CD4-positive, alpha-beta T cell treated with Interleukin-10 for 1 hour (primary cell): ENCODE measurements around the gene PGK2.
"Not testable (repeated sequence)": the region's sequence is repeated elsewhere in the genome, so short reads cannot be mapped to it uniquely, and the experiment has no call there.

Source experiments
- DNase-seq: peaks from one replicate; pipeline ENCODE4 v3.0.0-alpha.2; 2020

Gene PGK2

DNA sequence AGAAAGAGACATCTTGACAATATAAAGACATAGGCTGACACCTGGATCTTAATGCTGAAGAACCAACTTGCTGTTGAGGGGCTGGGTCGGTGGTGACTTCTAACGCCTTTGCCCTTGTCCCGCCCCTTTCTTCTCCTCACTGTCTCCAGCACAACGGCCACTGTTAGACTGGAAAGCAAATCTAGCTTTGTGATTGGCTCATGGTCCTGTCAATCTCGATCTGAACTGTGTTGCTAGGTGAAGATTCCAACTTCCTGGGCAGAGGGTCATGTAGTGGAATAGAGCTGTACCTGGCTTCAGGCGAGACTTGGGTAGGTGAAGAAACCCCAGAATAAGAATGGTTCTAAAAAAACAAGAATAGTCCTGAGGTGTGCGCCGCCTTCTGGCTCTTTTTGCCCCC is at the start of gene PGK2:
Gene PGK2, minus strand, starts transcription at position 110 of the 400 bp plus-strand sequence. Its CDS starts 98 bp downstream, at position 12.
- no peak for DNase-seq

DNA sequence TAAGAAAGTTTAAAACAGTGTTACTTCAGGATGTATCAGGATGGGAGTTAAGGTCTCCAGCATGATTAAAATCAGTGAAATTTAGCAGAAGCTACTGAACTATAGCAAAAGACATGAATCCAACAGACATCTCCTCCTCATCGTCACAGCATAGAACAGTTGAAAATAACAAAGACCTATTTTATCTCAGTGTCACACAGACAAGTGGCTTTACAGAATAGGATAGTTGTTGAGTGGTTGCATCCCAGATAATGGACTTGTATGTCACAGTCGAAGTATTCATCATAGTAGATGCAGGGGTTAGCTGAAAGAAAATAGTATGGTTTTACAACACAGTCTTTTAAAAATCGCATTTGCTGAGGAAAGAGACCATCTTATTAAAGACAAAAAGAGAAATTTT is 48.1 kb upstream of the PGK2 start:
- DNase-seq, result no peak

DNA sequence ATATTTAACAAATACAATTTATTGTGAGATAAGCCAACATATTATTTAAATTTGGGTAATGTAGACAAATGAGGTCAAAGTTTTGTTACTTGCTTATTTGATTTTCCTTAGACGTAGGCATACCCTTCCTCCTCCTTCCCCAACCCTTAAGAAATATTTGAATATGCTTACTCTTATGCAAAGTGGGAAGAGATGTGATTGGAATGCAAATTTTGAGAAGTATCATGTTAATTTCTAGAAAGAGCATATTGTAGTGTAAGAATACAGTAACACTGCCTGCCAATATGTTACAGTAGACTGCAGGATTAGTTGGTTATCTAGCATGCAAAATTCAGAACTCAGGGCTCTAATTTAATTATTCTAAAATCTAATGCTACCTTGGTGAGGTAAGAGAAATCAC is 46.3 kb upstream of the PGK2 start:
- no peak for DNase-seq

DNA sequence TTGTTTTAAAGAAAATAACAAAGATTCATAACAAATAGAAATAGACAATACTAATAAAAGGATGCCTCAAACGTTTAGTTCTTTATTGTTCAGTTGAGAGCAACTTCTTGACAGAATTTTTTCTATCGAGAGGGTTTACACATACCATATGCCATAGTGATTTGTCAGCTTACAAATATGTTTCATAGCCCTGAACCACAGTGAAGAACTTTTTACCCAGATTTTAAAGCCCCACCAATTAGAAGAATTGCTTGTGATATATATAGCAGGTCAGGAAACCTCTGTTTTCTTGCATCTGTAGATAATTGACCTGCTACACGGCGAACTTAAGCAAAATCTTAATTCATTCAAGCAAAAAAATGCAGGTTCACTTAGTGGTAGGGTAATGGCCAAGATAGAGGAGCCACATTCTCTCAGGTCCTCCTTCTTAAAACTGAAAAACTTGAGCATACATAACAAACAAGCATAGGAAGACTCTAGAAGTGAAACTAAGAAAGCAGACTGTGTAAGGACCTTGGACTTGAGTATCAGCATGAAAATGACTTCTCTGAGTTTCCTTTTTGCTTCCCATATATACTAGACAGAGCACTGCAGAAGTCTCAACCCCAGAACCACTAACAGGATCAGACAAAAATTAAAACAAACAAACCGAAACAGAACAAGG is 39.8 kb upstream of the PGK2 start:
- DNase-seq, result no peak

DNA sequence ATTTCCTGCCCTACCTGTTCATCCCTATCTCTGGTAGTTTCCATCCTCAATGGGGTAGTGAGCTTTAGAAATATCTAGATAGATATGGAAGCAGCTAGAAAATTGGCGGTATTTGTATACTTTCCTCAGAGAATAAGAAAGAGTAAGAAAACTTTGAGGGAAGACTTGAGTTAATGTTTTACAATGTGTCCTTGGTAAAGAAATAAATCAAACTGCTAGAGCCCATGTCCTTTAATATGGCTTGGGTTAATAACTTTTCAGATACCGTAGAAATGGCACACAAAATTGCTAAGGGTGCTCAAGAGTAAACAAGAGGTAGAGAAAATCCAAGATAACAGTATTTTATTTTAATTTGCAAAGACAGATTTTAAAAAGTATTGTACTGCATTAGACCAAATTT is 28.1 kb upstream of the PGK2 start:
- no peak for DNase-seq

DNA sequence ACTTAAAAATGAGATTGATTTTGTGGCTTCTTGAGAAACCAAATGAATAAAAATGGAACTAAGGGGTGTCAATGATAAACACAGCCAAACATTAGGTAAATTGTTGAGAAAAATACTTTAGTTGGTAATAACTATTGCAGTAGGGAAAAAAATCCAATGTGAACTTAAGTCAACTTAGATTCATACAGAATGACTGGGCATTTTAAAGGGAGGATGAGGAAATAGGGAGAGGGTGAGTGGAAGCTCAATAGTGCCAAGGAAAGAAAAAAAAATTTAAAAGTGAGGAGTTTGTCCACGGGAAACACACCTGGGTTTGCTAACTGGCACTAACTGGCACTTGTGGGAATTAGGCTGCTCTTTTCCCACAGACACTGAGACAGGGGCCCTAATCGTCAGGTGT is 26.2 kb upstream of the PGK2 start:
- DNase-seq, result no peak

DNA sequence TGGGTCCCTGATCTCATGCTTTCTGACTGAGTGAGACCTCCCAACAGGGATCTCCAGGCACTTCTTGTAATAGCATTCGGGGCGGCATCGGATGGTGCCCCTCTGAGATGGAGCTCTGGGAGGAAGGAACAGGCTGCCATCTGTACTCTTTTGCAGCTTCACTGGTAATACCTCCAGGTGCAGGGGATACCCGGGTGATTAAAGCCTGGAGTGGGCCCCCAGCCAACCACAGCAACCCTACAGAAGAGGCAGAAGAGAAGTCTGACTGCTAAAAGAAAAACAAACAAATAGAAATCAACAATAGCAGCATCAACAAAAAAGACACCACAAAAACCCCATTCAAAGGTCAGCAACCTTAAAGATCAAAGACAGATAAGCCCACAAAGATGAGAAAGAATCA is 19.1 kb upstream of the PGK2 start:
- DNase-seq, result no peak

DNA sequence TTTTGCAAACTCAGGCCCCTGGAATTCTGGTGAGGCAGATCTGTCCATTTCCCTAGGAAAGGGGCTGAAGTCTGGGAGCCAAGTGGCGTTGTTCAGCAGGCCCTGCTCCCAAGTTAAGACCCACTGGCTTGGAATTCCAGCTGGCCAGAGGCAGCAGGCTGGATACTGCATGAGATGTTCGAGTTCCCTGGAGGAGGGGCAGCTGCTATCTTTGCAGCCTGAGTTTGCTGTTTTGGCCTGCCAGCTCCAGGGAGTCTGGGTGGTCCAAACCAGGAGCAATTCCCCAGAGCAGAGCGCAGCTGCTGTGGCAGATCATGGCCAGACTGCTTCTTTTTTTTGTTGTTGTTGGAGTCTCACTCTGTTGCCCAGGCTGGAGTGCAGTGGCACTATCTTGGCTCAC is 18.2 kb upstream of the PGK2 start:
- no peak for DNase-seq

DNA sequence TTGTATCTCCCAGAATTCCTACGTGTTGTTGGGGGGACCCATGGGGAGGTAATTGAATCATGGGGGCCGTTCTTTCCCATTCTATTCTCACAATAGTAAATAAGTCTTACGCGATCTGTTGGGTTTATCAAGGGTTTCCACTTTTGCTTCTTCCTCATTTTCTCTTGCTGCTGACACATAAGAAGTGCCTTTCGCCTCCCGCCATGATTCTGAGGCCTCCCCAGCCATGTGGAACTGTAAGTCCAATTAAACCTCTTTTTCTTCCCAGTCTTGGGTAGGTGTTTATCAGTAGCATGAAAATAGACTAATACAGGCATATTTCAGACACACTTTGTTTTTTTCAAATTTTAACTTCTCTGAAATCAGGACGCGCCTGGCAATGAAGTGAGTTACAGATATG is 14.4 kb upstream of the PGK2 start:
- DNase-seq, result no peak

DNA sequence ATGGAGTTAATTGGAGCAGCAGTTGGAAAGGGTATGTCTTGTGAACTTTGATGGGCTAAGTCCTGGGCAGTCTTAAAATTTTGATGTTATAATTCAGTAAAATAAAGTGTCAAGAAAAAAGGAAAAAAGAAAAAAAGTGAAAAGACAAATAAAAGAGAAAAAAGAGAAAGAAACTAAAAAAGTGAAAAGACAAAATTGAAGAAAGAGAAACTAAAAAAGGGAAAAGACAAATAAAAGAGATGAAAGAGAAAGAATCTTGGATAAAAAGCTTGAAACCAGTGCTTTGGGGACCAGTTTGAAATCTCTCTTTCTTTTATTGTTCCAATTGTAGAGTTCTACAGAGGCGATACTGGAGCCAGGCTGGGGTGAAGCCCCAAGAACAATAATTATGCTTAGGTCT is 12.0 kb upstream of the PGK2 start:
- DNase-seq, result no peak

DNA sequence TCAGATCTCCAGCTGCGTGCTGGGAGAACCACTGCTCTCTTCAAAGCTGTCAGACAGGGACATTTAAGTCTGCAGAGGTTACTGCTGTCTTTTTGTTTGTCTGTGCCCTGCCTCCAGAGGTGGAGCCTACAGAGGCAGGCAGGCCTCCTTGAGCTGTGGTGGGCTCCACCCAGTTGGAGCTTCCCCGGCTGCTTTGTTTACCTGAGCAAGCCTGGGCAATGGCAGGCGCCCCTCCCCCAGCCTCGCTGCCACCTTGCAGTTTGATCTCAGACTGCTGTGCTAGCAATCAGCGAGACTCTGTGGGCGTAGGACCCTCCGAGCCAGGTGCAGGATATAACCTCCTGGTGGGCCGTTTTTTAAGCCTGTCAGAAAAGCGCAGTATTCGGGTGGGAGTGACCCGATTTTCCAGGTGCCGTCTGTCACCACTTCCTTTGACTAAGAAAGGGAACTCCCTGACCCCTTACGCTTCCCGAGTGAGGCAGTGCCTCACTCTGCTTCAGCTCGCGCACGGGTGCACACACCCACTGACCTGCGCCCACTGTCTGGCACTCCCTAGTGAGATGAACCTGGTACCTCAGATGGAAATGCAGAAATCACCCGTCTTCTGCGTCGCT is 9.9 kb upstream of the PGK2 start:
- not testable (repeated sequence) for DNase-seq

DNA sequence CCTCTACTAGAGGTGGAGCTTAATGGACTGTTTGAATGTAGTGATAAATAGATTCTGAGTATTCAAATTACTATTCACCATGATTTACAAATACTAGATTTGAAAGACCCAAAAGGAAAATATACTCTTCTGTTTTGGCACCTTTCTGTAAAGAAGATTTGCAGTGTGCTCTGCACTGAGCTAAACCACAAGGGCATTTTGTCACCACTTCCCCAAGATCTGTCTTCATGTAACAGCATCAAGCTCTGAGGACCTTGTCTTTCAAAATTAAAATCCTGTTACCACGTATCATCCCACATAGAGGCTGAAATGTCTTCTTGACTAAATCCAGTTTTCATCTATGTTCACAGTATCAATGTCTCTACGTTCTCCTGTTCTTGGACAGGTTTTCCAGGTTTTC is 3.3 kb upstream of the PGK2 start:
- DNase-seq, result no peak

DNA sequence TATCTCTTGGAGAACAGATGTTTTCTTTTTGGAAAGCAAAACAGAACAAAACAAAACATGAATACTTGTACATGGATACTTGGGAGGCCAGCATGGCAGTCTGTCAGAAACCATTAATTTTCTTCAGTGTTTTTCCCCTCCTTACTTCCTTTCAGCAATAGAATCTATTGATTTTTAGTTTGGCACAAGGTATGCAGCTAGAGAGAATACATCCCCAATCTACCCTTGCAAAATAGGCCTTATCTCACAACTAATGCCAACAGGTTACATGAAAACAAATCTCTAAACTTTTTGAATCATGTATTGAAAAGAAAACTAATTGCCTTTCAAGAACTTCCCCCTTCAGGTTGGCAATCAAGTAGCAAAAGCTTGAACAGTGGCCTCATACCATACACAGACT is 2.8 kb downstream of the PGK2 start:
- no peak for DNase-seq

DNA sequence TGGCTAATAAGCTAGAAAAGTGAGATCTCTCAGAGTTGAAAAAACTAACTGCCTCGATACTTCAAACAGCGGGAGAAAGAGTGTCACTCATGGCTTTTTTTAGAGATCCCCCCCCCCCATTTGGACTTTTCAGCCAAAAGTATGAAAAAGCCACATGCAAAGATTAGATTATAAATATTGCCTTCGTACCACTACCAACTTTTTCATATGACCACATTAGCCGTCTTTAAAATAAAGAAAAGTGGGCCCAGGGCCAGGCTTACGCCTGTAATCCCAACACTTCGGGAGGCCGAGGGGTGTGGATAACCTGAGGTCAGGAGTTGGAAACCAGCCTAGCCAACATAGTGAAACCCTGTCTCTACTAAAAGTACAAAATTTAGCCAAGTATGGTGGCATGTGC is 4.4 kb downstream of the PGK2 start:
- no peak for DNase-seq

DNA sequence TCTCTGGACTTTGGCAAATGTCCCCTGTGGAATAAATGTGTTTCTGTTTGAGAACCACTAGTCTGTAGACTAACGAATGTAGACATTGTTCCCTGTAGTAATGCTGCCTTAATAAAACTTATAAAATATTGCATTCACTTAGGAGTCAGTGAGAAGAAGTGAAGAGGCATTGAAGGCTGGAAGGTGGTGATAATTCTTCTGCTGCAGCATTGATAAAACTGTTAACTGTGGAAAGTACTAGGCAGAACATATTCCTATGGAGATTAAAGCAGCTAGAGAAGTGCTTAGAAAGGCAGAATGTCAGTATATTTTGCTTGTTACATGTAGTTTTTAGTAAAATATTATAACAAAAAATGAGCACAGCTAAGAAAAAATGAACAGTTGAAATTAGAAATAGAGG is 4.8 kb downstream of the PGK2 start:
- no peak for DNase-seq

DNA sequence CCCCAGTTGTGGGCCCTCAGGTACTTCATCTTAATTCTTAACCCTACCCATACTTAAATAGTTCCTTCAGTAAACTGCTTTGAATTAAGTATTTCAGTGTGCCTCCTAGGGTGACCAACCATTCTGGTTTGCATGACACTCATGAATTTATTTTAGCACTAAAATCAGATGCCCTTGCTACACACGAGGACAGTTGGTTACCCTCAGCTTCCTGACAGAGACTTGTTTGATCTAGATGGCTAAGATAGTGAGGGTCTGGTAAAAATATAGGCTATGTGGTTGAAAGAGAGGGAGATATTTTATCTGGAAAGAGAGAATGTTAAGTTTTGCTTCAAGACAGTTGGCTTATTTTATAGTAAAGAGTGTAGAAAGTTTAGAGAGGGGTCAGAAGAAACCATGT is 10.6 kb downstream of the PGK2 start:
- no peak for DNase-seq

DNA sequence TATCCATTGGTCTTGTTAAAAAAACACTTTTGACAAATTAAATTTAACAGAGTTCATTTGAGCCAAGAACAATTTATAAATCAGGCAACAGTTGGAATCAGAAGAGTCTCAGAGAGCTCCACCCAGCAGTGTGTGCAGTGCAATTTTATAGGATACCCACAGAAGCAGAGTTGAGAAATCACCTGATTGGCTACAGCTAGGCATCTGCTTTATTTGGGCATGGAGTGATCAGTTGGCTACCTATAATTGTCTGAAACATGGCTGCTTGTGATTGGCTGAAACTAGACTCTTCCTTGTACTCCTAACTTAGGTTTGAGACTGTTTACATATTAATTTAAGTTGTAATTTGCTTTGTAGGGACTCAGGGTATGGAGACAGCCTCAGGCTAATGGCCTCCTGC is 12.0 kb downstream of the PGK2 start:
- no peak for DNase-seq

DNA sequence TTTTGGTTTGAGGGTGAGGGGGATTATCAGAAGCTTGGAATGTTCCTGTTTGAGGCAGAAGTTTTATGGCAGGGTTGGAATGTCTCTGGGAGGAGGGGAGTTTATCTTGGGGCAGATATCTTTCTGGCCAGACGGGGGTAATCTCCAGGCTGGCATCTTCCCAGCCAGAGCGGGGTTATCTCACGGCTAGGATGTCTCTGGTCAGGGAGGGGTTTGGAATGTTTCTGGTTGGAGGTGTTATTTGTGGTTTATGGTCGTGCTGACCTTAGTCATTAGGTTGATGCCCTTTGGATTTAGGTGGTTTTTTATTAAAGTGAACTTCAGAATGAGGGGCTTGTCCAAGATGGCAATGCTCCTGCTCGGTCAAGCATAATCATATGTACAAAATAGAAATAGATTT is 14.8 kb downstream of the PGK2 start:
- DNase-seq, result no peak

DNA sequence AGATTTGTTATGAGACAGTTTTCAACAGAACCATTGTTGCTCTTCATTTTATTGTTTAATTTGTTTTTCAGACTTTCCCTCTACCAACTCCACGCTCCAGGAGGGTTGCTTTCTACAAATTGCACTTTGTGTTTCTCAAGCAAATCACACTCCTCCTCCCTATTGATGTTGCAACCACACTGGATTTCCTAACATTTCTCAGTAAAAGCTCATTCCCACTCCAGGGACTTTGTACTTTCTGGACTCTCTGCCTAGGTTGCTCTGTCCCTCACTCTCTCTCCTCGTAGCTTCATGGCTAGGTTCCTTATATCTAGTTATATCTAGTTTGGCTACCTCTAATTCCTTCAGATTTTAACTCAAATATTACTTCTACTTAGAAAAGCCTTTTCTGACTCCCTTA is 20.3 kb downstream of the PGK2 start:
- DNase-seq, result no peak

DNA sequence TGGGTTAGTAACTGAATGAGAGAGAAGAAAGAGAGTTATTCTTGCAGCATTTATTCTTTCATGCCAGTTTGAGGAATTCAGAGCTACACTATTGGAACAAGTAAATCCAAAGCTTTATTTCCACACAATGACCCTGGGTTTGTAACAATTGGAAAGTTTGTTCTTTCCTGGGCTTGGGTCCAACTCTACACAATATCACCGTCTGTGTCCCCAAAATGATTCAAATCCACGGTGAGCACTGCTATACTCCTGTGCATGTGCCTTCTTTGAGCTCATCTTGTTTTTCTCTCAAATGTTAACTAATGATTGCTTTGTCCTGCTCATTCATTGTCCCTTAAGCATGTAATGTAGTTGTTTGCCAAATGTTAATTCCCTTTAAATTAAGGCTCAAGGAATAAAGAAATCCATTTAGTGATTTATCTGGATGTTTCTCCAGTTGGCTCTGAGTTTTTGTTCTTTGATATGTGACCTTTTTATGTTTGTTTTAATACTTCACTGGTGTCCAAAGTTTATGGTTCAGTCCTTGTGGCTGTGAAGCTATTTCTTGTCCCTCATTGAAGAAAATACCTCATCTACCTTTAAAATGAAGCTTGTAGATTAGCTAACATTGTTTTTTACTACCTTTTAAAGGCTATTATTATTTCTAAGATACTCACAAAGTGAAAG is 22.4 kb downstream of the PGK2 start:
- DNase-seq, result no peak

DNA sequence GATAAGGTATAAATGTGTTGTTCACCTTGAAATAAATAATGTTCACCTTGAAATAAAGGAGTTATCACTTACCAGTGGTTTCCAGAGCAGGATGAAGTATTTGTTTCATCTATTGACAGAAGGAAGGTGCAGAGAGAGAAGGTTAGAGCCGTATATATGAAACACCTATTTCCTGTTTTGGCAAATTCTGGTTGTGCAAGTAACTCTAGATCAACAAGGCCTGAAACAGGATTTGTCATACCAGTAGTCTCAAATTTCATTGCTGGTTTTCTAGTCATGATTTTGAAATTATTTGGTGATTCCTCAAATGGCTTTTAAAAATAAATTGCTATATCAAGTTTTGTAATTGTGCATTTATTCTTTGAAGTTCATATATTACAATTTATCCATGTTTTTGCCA is 42.8 kb downstream of the PGK2 start, which contains the start of gene CRISP3:
Gene CRISP3, minus strand, starts transcription at position 130 of the 400 bp plus-strand sequence. Its CDS starts 21 bp downstream, at position 109.
- DNase-seq, result no peak

DNA sequence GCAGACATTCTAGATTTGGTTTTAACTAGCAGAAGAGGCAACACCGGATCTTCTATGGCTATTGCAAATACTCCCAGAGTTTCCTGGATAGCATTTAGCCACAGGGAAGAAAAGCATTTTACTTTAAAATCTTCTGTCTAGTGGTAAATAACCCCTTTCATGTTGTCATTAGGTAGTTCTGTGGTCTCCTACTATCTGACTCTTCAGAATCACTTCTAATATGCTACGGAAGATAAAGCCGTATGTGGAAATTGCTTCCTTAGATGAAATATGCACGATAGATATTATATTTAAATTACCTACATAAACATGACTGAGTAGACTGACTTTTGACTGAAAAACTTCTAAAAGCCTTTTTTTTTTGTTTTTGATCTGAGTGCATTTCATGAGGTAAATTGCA is 43.7 kb downstream of the PGK2 start:
- no peak for DNase-seq

DNA sequence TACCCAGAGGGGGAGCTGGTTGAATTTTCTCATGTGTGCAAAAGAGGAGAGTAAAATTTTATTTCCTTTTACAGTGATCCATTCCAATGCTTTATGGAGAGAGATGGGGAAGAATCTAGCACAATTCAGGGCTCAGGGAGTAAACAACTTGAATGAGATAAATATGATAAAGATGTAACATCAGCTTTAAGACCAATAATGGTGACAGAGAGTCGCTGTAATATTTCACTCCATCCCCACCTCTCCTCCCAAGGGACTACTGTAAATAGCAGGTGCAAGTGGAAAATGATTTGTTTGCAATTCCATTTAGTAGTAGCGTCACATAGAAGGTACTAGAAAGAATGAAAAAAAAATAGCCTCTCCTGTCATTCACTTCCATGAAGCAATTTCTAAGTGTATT is 47.7 kb downstream of the PGK2 start:
- DNase-seq, result no peak

DNA sequence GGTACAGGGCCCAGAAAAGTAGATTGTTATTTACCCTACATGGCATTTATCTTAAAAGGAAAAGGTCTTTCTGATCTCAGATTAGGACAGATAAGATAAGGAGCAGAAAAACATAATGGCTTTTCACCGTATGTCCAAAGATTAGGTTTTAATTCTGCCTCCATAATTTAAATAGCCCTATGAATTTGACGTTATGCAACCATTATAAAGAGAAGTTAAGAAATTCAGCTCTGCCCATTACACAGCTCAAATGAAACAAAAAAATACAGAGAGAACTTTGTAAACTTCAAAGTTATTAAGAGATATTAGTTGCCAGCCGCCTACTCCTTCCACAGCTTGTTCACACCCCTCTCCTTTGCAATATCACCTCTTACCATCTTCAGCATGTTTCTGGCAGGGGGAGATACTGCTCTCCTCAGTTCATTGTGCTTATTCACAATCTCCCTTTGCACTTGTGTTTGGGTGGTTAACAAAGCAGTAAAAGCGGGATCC is 51.0 kb downstream of the PGK2 start:
- DNase-seq, result no peak
